ENCODE results near the gene ATP2A1.
"Not testable (repeated sequence)": the region's sequence is repeated elsewhere in the genome, so short reads cannot be mapped to it uniquely, and the experiment has no call there.

Gene ATP2A1

GRCh38 chr16:28938721-28939120 is 60.4 kb downstream of the ATP2A1 start:
- no peak for DNase-seq

- not testable (repeated sequence) for DNase-seq
Observed at GRCh38 chr16:28939825-28940224, 61.5 kb downstream of the ATP2A1 start.

- no peak for DNase-seq
Observed at GRCh38 chr16:28943281-28943680, 65.0 kb downstream of the ATP2A1 start.

- DNase-seq: no peak
Observed at GRCh38 chr16:28946681-28947080, 68.4 kb downstream of the ATP2A1 start.

GRCh38 chr16:28950648-28951409 is 72.5 kb downstream of the ATP2A1 start, which contains the start of gene NFATC2IP:
TSS of gene NFATC2IP (plus strand) at chr16:28950937. CDS start at chr16:28951012, 75 bp downstream.
- DNase-seq: peak; percentile 100

- DNase-seq: no peak
Observed at GRCh38 chr16:28951410-28951943, 73.2 kb downstream of the ATP2A1 start.

Data from central memory CD4-positive, alpha-beta T cell (primary cell).